Measurements from ENCODE around the gene LETM1.

LETM1 gene

DNA sequence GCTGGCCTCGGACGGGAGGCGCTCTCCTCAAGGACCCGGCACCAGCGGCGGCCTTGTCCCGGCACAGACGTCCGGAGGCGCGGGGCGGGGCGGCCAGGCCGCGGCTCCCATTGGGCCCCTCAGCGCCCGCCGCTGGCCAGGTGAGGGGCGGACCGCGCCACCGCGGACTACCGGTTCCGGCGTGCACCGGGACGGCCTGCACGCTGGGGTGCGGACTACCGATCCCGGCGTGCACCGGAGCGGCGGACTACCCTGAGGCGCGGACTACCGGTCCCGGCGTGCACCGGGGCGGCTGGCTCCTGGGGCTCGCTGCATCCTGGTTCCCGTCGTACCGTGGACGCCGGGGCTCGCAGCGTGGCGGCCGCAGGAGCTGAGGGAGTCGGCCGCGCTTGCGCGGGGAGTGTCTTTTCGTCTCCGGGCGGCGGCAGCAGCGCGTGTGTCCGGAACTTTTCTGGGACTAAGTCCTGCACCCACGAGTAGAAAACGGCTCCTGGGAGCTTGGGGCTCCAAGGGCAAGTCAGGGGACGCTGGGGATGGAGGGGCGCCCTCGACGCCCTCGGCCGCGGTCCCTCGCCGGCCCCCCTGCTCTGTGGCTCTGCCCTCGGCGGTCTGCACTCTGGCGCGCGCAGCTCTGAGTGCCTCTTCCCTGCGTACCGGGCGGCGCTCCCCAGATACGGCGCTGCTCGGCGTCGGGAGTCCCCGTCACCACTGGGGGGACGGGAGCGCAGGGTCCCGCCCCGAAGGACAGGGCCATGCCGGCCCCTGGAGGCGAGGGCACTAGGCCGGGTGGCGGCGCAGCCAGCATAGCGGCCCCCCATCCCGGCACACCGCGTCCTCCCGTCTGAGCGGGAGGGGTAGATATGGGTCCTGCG is at the start of gene LETM1:
Gene LETM1, minus strand, starts transcription at position 86 of the 872 bp plus-strand sequence. CDS start 206 bp downstream, outside the sequence.
- DNase-seq: peak; percentile 95

DNA sequence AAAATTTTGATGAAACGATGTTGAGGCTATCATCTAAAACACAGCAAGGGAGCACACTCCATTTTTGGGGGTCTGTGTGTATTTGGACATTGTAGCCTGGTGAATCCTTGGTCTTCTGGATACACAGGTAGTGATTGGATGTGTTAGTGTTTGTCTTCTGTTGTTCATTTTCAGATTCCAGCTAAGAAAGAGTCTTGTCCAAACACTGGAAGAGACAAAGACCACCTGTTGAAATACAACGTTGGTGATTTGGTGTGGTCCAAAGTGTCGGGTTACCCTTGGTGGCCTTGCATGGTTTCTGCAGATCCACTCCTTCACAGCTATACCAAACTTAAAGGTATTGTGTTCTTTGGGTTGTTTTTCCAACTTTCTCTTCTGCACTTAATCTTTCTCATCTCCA is 48.1 kb upstream of the LETM1 start:
- DNase-seq: no peak

DNA sequence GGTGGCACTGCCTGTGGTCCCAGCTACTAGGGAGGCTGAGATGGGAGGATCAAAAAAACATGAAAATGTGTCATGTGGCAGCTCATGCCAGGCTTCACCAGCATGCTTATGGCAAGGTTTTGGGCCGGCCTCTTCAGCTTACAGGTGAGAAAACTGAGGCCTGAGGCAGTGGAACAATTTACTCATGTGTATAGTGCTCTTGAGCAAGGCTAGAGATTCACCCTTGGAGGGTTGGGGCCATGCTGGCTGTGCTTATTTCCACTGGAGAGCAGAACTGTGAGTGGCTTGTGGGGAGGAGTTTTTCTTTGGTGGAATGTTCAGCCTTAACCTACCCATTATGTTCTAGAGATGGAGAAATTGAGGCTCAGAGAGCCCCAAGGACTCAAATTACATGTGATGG is 47.1 kb upstream of the LETM1 start:
- DNase-seq: no peak

DNA sequence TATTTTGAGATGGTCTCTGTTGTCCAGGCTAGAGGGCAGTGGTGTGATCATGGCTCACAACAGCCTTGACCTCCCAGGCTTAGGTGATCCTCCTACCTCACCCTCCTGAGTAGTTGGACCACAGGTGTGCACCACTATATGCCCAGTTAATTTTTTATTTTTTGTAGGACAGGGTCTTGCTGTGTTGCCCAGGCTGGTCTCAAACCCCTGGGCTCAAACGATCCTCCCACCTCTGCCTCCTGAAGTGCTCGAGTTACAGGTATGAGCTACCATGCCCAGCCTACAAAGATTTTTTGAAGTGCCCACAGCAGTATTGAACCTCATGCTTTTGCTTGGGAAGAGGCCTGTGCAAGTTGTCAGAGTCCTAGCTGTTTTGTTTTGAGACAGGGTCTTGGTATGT is 46.3 kb upstream of the LETM1 start:
- DNase-seq: no peak

DNA sequence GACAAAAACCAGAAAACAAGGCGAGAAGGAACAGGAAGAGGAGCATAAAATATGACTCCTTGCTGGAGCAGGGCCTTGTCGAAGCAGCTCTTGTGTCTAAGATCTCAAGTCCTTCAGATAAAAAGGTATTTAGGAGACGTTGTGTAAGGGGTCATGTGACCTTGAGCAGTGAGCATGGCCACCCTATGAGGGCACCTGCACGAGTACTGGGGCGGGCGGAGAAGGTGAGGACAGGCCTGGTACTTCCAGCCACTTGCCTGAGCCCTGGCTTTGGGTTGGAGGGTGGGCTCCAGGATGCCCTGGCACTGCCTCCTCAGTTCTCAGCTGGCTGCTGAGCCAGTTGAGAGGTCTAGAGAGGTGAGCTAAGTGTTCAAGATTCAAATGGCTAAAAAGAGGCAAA is 45.2 kb upstream of the LETM1 start:
- no peak for DNase-seq

DNA sequence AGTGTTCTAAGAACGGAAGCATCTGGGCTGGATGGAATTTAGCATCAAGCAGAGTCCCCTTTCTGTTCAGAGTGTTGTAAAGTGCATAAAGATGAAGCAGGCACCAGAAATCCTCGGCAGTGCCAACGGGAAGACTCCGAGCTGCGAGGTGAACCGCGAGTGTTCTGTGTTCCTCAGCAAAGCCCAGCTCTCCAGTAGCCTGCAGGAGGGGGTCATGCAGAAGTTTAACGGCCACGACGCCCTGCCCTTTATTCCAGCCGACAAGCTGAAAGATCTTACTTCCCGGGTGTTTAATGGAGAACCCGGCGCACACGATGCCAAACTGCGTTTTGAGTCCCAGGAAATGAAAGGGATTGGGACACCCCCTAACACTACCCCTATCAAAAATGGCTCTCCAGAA is 44.7 kb upstream of the LETM1 start:
- DNase-seq: no peak

DNA sequence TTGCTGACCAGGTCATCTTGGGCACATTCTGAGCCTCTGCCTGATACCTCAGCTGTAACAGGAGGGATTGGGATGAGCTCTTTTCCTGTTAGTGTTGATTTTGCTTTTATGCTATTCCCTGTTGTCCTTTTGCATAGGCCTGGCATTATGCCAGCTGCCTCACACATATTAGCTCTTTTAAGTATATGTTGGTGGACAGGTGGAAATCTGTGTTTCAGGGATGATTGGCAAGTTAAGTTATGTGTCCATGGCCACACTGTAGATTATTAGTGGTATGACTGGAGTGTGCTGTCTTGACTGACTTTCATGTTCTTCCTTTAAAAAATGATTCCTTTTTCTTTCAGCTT is 44.1 kb upstream of the LETM1 start:
- no peak for DNase-seq

DNA sequence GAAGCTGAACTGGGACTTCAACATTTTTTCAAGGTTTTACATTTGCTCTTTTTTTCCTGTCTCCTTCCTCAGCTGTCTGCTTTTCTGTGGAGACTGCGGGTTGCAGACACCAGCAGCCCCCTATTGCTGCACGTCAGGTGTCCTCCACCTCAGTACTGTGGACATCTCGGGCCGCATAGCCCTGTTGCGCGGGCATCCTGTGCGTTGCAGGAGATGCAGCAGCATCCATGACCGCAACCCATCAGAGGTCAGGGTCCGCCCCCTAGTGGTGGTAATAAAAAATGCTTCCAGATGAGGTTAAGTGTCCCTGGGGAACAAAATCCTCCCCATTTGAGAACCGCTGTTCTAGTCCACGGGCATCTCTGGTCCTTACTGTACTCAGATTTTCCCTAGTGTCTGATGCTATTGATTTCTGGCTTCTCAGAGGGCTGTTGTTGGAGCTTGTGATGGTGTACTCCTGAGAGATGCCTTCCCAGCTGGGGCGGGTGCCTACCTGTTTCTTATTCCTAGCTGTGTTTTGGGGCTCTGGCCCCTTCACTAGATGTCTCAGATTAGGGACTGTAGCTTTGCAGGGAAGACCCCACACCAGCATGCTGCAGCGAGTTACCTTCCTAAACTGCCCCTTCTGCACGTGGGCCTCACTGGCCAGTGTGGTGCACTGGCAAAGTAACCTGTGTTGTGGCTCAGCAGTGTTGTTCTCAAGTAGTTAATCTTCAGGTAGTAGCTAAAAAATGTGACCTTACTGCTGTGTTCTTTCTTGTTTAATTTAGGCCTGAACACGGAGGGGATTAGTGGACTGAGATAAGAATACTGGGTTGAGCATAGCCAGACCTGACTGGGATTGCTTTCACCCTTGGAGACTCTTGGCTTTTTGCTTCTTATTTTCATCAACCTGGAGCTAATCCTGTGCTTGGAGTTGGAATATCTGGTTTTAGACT is 43.5 kb upstream of the LETM1 start:
- DNase-seq: peak; percentile 70

DNA sequence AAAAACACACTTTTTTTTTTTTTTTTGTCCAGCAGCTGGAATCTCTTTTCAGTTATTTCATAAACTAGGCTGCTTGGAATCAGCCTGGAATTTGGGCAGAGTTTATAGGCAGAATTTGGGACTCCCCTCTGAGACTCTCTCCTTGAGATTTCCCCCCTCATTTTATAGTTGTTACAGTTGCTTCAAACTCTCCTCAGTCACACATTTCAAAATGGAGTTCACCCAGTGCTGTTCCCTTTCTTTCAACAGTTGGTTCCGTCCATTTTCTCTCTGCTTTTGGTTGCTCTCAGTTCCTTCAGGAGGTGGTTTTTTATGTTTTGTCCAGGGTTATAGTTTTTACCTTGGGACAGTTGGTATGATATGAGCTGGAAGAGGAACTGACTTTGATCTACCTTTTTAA is 42.7 kb upstream of the LETM1 start:
- no peak for DNase-seq

DNA sequence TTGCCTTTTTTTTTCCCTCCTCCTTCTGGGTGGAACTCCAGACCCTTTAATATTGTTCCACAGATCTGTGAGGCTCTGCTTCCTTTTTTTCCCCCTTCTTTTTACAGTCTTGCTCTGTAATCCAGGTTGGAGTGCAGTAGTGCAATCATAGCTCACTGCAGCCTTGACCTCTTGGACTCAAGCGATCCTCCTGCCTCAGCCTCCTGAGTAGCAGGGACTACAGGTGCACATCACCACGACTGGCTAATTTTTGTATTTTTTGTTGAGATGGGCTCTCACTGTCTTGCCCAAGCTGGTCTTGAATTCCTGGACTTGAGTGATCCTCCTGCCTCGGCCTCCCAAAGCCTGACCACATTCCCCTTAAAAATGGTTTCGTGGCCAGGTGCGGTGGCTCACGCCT is 42.1 kb upstream of the LETM1 start:
- DNase-seq: no peak

DNA sequence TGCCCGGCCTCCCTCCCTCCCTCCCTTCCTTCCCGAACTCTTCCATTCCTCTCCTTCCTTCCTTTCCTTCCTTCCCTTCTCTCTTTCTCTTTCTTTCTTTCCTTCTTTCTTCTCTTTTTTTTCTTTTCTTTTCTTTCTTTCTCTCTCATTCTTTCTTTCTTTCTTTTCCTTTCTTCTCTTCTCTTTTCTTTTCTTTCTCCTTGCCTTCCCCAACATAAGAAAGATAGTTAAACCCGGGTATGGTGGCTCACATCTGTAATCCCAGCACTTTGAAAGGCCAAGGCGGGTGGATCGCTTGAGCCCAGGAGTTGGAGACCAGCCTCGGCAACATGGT is 40.7 kb upstream of the LETM1 start:
- DNase-seq: no peak

DNA sequence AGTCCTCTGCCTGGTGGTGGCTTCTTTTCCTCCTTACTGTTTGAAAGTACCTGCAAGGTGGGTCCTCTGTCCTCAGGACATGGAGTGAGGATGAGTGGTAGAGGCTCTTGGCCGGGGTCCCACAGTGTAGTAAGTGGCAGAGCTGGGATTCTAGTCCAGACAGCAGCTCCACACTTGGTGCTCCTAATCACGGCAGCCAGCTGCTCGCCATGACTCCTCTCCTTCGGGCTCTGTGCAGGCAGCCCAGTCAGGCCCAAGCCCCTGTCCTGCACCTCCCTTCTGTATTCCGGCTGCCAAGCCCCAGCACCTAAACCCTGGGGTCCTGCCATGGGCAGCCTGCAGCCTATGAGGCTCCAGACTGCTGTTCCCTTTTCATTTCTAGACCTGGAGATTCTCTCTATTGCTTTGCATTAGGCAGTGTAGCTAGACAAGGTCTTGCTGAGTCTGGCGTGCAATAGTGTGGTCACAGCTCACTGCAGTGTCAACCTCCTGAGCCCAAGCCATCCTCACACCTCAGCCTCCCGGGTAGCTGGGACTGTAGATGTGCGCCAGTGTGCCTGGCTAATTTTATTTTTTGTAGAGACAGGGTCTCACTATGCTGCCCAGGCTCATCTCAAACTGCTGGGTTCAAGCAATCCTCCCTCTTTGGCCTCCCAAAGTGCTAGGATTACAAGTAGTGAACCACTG is 40.2 kb upstream of the LETM1 start:
- DNase-seq: no peak

DNA sequence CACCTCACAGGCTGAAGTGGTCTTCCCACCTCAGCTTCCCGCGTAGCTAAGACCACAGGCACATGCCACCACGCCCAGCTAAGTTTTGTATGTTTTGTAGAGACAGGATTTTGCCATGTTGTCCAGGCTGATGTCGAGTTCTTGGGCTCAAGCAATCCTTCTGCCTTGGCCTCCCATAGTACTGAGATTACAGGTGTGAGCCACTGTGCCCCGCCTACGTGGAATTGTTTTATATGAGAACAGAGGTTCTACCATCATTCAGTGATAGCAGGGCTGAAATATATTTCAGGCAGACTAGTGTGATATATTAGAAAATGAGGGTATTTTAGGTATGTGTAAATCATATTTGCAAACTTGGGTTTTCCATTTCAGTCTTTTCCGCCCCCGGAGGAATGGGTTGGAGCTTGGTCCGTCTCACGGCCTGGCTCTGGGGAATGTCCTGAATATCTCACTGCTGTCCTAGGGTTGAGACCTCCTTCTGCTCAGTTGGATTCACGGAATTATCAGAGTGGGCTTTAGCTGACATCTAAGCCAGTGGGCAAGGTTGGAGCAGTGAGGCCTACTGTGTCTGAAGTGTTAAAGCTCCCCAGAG is 35.1 kb upstream of the LETM1 start:
- DNase-seq: no peak

DNA sequence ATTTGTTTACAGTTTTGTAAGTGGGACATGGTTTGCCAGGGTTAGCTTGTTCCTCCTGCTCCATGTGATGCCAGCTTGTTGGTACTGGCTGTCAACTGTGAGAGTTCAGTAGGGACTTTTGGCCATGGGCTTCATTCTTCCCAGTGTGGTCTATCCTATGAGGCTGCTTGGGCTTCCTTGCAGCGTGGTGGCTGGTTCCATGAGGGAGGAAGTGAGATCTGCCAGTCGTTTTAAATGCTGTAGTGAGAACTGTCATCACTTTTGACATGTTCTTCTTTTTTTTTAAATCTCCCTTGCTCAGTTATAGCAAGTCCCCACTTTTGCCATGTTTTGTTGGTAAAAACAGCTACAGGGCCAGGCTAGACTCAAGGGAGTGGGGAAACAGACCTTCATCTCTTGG is 31.1 kb upstream of the LETM1 start:
- no peak for DNase-seq

DNA sequence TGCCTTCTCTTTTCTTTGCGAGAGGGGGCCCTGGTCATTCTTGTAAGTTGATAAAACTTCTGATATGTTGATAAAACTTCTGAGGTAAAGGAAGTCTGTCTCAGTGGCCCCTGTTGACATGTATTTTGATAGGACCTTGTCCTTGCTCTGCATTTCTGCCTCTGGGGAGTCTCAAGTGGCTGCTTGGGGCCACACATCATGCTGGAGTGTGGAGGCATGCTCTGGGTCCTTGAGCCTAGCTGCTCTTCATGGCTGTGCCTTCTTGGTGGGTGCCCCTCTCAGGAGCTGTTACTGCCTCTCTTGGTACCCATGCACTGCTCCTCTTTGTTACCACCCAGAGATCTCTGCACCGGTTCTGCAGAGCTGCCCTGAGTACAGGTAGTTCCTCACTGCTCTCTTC is 29.5 kb upstream of the LETM1 start:
- no peak for DNase-seq

DNA sequence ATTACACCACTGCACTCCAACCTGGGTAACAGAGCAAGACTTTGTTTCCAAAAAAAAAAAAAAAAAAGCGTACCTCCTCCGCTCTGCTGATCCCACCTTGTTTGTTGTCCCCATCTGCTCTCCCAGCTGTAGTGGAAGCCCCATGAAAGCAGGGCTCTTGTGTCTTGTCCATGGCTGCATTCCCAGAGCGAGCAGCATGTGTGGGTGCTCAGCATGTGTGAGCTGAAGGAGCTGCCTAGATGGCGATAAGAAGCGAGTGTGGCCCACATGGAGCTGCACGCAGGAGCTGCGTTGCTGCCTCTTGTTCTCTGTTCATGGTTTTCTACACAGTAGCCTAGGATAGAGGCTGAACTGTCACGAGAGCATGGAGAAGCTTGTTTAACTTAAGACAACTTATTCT is 27.6 kb upstream of the LETM1 start:
- no peak for DNase-seq

DNA sequence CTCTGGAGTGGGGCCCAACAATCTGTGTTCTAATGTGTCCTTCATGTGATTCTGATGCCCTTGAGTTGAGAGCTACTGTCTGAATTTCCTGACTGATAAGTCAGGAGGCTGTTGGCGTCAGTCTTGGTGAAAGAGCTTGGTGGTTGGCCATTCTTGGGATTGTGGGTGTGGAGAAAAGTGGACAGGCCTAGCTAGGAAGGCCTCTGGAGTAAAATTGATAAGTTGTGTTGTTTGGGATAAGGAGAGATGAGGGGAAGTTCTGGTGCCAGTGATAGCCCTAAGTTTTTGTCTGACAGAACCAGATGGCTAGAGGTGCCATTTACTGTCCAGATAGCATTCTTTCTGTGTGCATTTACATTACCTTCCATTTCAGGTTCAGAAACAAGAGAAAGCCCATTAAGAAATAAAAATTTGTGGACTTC is 26.9 kb upstream of the LETM1 start:
- DNase-seq: no peak

DNA sequence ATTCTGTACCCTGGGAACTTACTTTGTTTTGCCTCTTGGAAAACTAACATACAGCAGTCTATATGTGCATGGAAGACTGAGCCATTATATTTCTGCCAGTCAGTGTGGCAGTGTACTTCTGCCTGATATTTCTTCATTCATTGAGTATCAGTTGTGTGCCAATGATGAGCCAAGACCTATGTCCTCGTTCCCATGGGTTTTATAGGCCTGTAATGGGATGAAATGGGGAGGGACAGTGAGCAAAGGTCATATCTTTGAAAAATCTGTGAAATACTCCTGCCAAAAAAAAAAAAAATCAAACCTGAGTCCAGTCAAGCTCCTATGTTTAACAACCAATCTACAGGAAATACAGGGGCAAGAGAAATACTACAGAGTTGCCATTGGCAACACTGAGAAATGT is 24.4 kb upstream of the LETM1 start:
- no peak for DNase-seq

DNA sequence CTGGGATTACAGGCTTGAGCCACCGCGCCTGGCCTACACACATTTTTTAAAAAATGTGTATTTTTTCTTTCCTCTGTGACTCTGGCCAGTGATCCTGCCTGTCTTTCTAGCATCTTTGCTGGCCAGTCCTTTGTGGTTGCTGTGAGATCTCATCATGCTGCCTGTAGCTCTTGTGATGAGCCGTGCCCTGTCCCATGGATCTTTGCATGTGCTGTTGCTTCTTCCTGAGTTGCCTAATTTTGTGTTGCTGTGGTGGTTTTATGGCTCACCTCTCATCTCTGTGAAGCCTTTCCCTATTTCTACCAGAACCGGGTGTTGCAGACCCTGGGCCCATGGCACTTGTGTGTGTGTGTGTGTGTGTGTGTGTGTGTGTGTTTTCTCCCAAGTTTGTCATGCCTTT is 23.5 kb upstream of the LETM1 start:
- no peak for DNase-seq

DNA sequence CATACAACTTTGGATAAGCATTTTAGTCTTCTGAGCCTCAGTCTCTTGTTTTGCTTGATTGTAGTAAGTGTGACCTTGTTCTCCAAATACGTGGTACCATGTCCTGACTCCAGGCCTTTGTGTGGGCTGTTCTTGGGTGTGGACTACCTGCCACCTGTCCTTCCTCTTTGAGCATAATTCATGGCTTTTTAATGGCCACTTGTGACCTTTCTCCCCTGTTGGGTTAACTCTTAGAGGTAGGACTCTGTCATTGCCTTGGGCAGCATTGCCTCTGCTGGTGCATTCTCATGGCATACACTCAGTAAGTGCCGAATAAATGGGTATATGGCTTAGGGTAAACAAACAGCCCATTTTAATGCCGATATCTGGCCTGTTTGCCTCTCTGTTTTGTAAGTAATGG is 18.2 kb upstream of the LETM1 start:
- DNase-seq: peak; percentile 21

DNA sequence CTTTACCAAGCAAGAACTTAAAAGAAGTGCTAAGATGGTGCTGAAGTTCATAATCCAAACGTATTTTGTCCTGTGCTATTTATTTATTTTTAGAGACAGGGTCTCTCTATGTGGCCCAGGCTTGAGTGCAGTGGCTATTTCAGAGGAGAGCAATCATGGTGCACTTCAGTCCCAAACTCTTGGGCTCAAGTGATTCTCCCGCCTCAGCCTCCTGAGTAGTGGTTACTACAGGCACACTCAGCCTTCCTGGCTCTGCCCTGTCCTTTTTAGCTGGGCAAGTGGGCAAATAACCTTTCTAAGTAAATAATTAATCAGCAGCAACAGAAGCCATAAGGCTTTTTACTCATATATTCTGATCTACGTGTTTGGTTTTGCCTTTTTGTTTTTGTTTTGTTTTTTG is 17.8 kb upstream of the LETM1 start:
- DNase-seq: no peak

DNA sequence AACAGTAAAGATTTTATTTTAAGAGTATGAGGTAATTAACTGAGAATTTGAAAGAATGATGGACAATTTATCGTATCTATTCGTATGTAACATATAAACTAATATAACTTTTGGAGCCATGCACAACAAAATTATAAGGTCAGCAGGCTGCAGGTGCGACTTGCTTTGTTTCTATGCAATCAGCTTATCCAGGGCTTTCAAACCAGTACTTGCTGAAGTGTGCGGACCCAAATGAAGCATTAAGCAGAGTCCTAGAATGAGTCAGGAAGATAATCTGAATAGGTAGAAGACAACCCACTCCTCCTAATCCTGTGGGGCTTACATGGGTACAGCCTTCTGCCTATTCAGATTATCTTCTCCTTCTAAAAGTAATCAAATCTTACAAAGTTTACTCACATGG is 17.3 kb upstream of the LETM1 start:
- DNase-seq: no peak

DNA sequence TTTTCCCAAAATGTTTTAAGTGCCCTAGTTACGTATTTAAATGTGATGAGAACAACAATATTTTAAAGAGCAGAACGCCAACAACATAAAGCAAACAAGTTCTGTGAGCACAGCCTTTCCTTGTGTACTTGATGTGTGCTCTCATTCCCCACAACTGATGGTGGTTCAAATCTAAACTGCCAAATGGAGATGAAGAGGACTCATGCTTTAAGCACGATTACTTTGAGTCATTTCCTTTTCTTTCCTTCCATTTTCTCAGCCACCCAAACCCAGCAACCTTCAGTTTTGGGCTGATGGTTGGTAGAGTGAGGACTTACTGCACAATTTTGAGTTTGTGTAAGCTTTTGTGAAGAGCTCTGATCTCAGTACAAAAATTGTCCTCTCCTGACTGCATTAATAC is 16.9 kb upstream of the LETM1 start:
- DNase-seq: no peak

All from NCI-H146 (cell line).